Mononuclear cell (primary cell): ENCODE measurements around the gene KIAA1549. TPM values are rescaled to one million over a fixed set of nuclear protein-coding genes. Genes with fewer than 3 reads are reported as not detected.
A peak's percentile ranks its signal among the peaks of the same experiment; 100 is the strongest.
"Not testable (repeated sequence)": the region's sequence is repeated elsewhere in the genome, so short reads cannot be mapped to it uniquely, and the experiment has no call there.

Source experiments
- H3K27me3 ChIP-seq: 2 replicates; pipeline ENCODE4 v1.6.0; 2011; ENCODE audit warnings: low read length, control low read depth; ENCODE audit not compliant: insufficient read depth
- H3K4me1 ChIP-seq: 2 replicates; pipeline ENCODE4 v1.5.1; 2011; ENCODE audit warnings: mild to moderate bottlenecking, low read length, control low read depth; ENCODE audit not compliant: insufficient read depth
- H3K4me3 ChIP-seq: 2 replicates; pipeline ENCODE4 v1.5.1; 2011; ENCODE audit warnings: mild to moderate bottlenecking, low read length, moderate library complexity
- H3K9me3 ChIP-seq: 2 replicates; pipeline ENCODE4 v1.5.1; 2011; ENCODE audit warnings: low read depth, mild to moderate bottlenecking, control low read depth, low read length
- total RNA-seq: library from RNA; depleted of rRNA; stranded (reverse); fragments of >200 nt; gene quantifications from one replicate; pipeline ENCODE4 v1.2.3, GENCODE V29; 2012

The KIAA1549 gene
- total RNA-seq, 1 donor = 0.10 TPM

DNA sequence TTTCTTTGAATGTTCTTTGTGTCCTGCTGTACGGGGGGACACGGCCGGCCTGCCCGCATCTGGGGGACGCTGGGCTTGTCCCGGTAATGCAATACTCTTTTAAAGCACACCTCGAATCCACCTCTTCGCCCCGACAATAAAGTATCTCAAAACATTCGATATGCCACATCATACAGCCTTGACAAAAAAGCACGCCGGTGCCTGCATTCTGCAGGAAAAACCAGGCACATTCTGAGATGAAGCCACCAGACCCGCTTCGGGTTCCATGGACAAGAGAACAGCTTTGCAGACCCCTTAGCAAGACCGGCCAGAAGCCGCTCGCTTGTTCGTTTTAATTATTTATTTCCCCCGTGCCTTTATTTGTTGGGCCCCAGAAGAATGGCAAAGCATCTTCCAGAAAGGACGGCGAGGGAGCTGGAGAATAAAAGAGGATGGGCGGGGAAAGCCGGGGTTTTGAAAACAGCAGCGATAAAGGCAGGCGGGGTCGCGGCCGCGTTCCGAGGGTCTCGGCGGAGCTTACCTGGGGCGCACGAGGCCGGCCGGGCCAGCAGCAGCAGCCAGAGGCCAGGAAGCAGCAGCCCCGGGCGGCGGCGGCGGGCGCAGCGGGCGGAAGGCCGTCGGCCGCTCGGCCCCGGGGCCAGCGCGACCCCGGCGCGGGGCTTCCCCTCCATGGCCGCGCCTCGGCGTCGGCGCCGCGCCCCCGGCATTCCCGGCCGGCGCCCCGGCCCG, 462 bp downstream of the KIAA1549 start:
- Histone ChIP-seq H3K4me3 (peak overlapping the region; percentile 12), H3K9me3 (no peaks in the 10 kb centered on the region), H3K27me3 (peaks cover 40% of the 10 kb centered on the region), H3K4me1 (peaks cover 8% of the 10 kb centered on the region)

- Histone ChIP-seq H3K4me1 (peaks cover 8% of the 10 kb centered on the region), H3K4me3 (no peak overlapping the region), H3K27me3 (peaks cover 40% of the 10 kb centered on the region), H3K9me3 (no peaks in the 10 kb centered on the region)
These were observed 1.1 kb downstream of the KIAA1549 start for GRCh38 chr7:138979988-138980562.

DNA sequence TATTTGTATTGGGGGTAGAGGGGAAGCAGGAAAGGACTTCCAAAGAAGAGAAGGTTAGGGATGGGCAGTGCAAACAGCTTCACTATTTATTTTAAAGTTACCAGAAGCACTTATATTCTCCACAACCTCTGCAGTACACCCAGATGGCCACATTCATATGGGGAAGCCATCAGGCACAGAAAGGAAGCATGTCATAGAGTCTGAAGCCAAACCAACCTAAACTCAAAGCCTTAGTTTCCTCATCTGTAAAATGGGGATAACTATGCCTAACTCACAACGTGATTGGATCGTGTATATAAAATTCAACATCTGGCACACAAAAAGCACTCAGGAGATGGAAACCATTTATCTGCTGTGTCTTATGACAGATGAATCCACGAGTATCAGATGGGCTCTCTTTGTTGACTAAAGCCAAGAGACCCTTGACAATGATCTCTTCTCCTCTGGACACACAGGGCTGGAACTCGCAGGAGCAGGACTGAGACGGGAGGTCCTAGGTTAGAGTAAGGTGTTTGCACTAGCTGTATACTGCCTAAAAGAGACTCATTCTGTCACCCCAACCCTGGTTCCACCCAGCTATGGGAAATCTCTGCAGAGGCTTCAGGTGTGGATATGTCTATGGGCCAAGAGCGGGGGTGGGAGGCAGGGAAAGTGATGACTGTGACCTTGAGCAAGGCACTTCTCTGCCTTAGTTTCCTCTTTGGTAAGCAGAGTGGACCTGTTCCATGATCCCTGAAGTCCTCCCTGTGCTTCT, 1.8 kb downstream of the KIAA1549 start:
- H3K4me1 ChIP-seq = peaks cover 8% of the 10 kb centered on the region
- H3K27me3 ChIP-seq = peaks cover 40% of the 10 kb centered on the region
- H3K4me3 ChIP-seq = no peak overlapping the region
- no peaks in the 10 kb centered on the region for H3K9me3 ChIP-seq

GRCh38 chr7:138978541-138979184, 2.5 kb downstream of the KIAA1549 start:
- Histone ChIP-seq H3K9me3 (no peaks in the 10 kb centered on the region), H3K4me1 (peaks cover 8% of the 10 kb centered on the region), H3K27me3 (peaks cover 40% of the 10 kb centered on the region)

DNA sequence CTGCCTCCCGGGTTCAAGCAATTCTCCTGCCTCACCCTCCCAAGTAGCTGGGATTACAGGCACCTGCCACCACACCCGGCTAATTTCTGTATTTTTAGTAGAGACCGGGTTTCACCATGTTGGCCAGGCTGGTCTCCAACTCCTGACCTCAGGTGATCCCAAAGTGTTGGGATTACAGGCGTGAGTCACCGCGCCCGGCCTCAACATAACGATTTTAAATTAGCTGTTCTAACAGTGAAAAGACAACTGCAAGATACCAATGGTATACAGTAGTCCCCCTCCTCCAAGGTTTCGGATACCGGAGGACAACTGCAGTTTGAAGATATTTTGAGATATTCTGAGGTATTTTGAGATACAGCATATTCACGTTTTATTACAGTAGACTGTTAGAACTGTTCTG, 5.0 kb downstream of the KIAA1549 start:
- H3K27me3 ChIP-seq = peaks cover 28% of the 10 kb centered on the region
- H3K4me3 ChIP-seq, H3K4me1 ChIP-seq, H3K9me3 ChIP-seq: not testable (repeated sequence)

More at GRCh38 chr7:138978541-138979184, 2.5 kb downstream of the KIAA1549 start:
- no peak overlapping the region for H3K4me3 ChIP-seq

DNA sequence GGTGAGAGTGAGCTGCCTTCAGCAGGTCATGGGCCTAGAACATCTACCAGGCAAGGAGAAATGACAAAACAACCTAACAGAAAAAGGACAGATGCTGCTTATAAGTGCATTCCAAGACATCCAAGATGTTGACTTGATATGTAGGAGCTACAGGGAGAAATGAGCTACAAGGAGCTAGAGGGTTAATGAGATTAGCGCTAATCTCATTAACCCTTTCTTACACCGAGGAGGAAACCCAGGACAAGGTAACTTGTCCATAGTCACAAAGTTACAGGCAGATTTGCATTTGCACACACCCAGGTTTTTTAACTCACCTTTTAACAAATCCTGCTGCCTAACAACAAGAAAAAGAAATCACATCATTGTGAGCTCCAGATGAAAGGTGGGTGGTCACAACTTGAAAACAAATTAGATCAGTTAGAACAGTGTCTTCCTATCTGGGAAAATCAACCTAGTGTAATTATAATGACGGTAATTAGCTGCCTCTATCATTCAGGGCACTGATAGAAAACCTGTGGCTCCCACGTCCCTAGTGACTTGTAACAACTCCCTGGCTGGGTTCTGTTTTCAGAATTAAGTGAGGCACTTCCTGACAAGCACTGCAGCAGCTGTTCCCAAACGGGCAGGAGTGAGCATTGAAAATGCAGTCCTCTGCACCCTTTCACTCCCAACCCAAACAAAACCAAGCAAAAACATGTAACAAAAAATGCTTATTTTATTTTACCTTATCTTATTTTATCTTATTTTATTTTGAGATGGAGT, 5.7 kb downstream of the KIAA1549 start:
- no peaks in the 10 kb centered on the region for H3K9me3 ChIP-seq
- no peak overlapping the region for H3K4me3 ChIP-seq
- peaks cover under 1% of the 10 kb centered on the region for H3K4me1 ChIP-seq
- H3K27me3 ChIP-seq = peaks cover 25% of the 10 kb centered on the region

DNA sequence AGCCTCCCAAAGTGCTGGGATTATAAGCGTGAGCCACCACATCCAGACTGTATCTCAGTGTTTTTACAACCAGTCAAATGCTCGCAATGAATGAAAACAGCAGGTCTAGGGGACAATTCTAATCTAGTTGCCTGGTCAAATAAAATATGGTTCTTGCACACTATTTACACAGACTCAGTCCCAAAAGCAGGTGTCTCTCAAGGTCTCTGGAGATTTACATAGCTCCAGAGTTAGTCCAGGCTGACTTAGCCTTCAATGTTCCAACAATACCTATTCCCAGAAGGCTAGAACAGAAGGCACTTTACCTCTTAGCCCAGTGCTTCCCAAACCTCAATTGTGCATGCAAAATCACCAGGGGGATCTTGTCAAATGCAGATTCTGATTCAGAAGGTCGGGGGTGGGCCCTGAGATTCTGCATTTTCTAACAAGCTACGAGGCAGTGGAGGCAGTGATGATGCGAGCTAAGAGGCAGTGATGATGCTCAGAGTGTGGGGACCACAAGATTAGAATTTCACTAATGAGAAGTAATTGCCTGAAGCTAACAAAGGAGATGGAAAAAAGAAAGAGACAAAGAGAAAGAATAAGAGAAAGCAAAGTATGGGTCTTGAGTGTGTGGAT, 6.4 kb downstream of the KIAA1549 start:
- Histone ChIP-seq H3K9me3 (no peaks in the 10 kb centered on the region), H3K4me1 (no peaks in the 10 kb centered on the region), H3K27me3 (peaks cover 17% of the 10 kb centered on the region), H3K4me3 (no peak overlapping the region)

DNA sequence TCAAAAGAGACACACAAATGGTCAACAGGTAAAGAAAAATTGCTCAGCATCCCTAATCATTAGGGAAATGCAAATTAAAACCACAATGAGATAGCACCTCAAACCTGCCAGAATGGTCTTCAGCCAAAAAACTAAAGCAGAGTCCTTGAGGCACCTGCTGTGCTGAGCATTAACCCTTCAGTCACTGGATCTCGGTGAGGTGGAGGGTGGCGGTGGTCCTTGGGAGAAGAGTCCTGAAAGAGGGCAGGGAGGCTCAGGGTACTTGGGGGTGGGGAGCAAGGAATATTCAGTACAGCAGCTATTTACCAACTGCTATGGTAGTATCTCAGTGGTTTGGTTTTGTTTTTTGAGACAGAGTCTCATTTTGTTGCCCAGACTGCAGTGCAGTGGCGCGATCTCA, 7.1 kb downstream of the KIAA1549 start:
- Histone ChIP-seq H3K9me3 (no peaks in the 10 kb centered on the region), H3K27me3 (peaks cover 11% of the 10 kb centered on the region), H3K4me1 (no peaks in the 10 kb centered on the region), H3K4me3 (no peak overlapping the region)

DNA sequence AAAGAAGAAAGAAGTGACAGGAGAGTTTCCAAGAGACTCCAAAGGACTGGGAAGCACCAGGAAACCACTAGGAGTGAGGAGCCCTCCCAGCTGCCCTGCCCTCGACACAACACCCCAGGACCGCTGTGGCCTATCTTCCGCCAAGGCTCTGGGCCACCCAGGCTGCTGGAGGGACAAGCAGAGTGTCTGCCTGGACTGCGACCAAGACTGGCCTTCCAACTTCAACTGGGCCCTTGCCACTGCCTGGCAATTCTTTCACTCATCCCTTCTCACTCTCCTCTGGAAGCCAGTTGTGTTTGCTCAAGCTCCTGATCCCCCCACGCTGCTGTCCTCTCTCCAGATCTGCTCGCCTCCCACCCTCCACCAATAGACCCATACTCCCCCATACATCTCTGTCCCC, 10.2 kb downstream of the KIAA1549 start:
- H3K9me3 ChIP-seq = no peaks in the 10 kb centered on the region
- H3K27me3 ChIP-seq = no peaks in the 10 kb centered on the region
- H3K4me3 ChIP-seq = no peak overlapping the region
- no peaks in the 10 kb centered on the region for H3K4me1 ChIP-seq

DNA sequence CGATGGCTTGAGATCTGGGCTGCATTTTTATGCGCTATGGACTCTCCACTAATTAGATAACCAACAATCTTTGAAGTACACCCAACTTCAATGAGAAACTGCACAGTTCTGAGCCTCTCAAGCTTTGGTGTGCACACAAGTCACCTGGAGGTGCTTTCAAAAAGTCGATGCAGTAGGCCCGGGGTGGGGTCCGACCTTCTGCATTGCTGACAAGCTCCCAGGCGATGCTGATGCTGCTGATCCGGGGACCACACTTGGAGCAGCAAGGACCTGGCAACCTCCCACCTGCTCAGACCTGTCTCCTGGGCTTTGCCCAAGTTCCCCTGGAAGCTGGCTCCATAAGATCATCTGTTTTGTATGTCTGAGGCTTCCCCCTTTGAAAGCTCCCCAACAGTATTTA, 10.7 kb downstream of the KIAA1549 start:
- H3K4me1 ChIP-seq = no peaks in the 10 kb centered on the region
- H3K27me3 ChIP-seq = no peaks in the 10 kb centered on the region
- no peak overlapping the region for H3K4me3 ChIP-seq
- H3K9me3 ChIP-seq = no peaks in the 10 kb centered on the region

DNA sequence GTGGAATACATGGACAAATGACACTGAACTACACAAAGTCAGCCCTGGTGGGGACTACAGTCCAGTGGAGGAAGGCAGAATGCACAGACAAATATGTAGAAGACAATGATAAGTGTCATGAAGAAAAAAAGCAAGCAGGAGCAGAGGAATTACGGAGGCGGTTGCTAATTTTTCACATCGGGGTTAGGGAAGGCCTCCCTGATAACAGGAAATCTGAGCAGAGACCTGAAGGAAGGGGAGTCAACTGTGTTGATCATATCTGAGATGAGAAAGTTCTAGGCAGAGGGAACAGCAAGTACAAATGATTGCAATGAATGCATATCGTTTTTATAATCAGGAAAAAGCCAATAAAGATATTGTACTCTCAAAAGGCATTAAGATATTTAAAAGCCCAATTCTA, 14.0 kb downstream of the KIAA1549 start:
- no peaks in the 10 kb centered on the region for H3K27me3 ChIP-seq
- H3K9me3 ChIP-seq = no peaks in the 10 kb centered on the region
- H3K4me3 ChIP-seq = no peak overlapping the region
- no peaks in the 10 kb centered on the region for H3K4me1 ChIP-seq

GRCh38 chr7:138964624-138965436, 16.4 kb downstream of the KIAA1549 start:
- Histone ChIP-seq H3K9me3 (no peaks in the 10 kb centered on the region), H3K4me1 (no peaks in the 10 kb centered on the region), H3K4me3 (no peak overlapping the region), H3K27me3 (no peaks in the 10 kb centered on the region)

DNA sequence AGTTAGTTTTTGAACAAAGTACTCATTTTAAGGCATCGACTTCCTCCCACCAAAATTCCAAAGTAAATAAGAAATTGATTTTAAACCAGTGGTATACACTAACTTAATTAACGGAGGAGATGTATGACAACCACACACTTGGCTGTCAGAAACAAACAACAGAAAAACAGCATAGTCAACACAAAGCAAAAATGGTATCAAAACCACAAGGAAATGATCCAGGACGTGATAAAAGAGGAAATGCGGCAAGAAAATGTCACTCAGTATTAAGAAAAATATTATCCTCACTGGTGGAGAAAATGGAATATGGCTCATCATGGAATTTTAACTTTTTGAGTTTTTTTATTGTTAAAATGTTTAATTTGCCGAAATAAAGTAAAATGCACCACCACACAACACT, 17.5 kb downstream of the KIAA1549 start:
- Histone ChIP-seq H3K4me1 (no peaks in the 10 kb centered on the region), H3K4me3 (no peak overlapping the region)

More for the DNA sequence above, 17.5 kb downstream of the KIAA1549 start:
- no peaks in the 10 kb centered on the region for H3K9me3 ChIP-seq
- no peaks in the 10 kb centered on the region for H3K27me3 ChIP-seq
